Right cardiac atrium (tissue), 5 donors: ENCODE measurements around the gene GAL3ST3. TPM values are rescaled to one million over a fixed set of nuclear protein-coding genes. Genes with fewer than 3 reads are reported as not detected.
A peak's percentile ranks its signal among the peaks of the same experiment; 100 is the strongest.
"Not testable (repeated sequence)": the region's sequence is repeated elsewhere in the genome, so short reads cannot be mapped to it uniquely, and the experiment has no call there.

ENCODE experiments used
- ATAC-seq, 2 donors: fragments of 200-7000 bp; cut with Tn5 transposase; one replicate each; pipeline versions ENCODE4 v1.8.0 to v1.9.1; 2020; ENCODE audit warnings: moderate library complexity in 2 of 2, mild to moderate bottlenecking in 1 of 2
- DNase-seq, 3 donors: peaks; one replicate each; pipeline ENCODE4 v3.0.0-alpha.2; 2020
- H3K27ac ChIP-seq: one replicate; pipeline ENCODE4 v1.5.1; 2013; ENCODE audit warnings: mild to moderate bottlenecking, low read length, control low read depth, moderate library complexity
- H3K27me3 ChIP-seq: one replicate; pipeline ENCODE4 v1.6.1; 2013; ENCODE audit not compliant: control insufficient read depth, insufficient read depth
- H3K4me1 ChIP-seq: one replicate; pipeline ENCODE4 v1.6.1; 2013; ENCODE audit warnings: low read length; ENCODE audit not compliant: control insufficient read depth, insufficient read depth
- H3K4me3 ChIP-seq: one replicate; pipeline ENCODE4 v1.5.1; 2013; ENCODE audit warnings: low read length, control low read depth
- H3K9me3 ChIP-seq: one replicate; pipeline ENCODE4 v1.6.1; 2013; ENCODE audit warnings: low read length; ENCODE audit not compliant: control insufficient read depth
- WGBS: extraction: QIAGEN DNeasy Blood & Tissue Kit; methylation state at CpG from one replicate; pipeline ENCODE4 v1.1.7; 2013; 5-methylcytosine and 5-hydroxymethylcytosine counted together
- intact Hi-C, 4 donors: fragments of 100-400 bp; cut with DNase I; formaldehyde crosslinking; loops; one replicate each; pipeline versions ENCODE4 v1.11.0 to v1.14.0; 2022 to 2023
- polyA plus RNA-seq: library from polyadenylated mRNA; stranded (reverse); fragments of 200-250 nt; gene quantifications from one replicate; pipeline ENCODE4 v1.2.3, GENCODE V29; 2013
- total RNA-seq, 4 donors: library from RNA; stranded (reverse); fragmentation: NEBNext Ultra II Directional; extraction: Animal tissue kit (Norgen Biotek cat#: 25700); gene quantifications; one replicate each; pipeline ENCODE4 v1.2.1, GENCODE V29; 2021
- donor health status: healthy with polysubstance abuse.
- donor health status: DM: no; HTN: yes; CAD: no.
- donor health status: DM: no; HTN: no; CAD: no.
- donor health status: DM: no; HTN: yes; CAD: no; lungs with severe emphysema.
- donor health status: DM: yes; HTN: yes; CAD: no.

Gene GAL3ST3
- total and polyA plus RNA-seq, 5 donors: 8.9 to 13.6 (median 11.3) TPM

- 74% methylated on average over 9 of the region's 9 CpGs for WGBS
- H3K27me3 ChIP-seq: no peaks in the 10 kb centered on the region
- intact Hi-C loops: no loop called here
- H3K27ac ChIP-seq: peak overlapping the region; percentile 23
- H3K4me3 ChIP-seq: no peak overlapping the region
- ATAC-seq: peak; percentile 12 to 71
- no peaks in the 10 kb centered on the region for H3K9me3 ChIP-seq
- peaks cover 15% of the 10 kb centered on the region for H3K4me1 ChIP-seq
- peak in 1 of 3 donors; percentile 56 for DNase-seq
Observed at GRCh38 chr11:66080055-66080817, 31.3 kb upstream of the GAL3ST3 start.

- intact Hi-C loops: loop anchor here in 1 of 4 donors (10.0 kb wide), 1 partner anchor 46 kb away; no protein-coding TSS in a partner anchor
- H3K27ac ChIP-seq, H3K27me3 ChIP-seq, DNase-seq, ATAC-seq, H3K4me3 ChIP-seq, H3K4me1 ChIP-seq, H3K9me3 ChIP-seq: not testable (repeated sequence)
- WGBS: 83% methylated on average over 7 of the region's 7 CpGs
Observed at GRCh38 chr11:66078949-66079348, 30.0 kb upstream of the GAL3ST3 start.

GRCh38 chr11:66077927-66078326 is 29.0 kb upstream of the GAL3ST3 start:
- intact Hi-C loops: loop anchor here in 1 of 4 donors (10.0 kb wide), 1 partner anchor 47 kb away; no protein-coding TSS in a partner anchor
- 93% methylated on average over 3 of the region's 3 CpGs for WGBS
- Histone ChIP-seq H3K4me1 (peaks cover 5% of the 10 kb centered on the region), H3K27ac (no peak overlapping the region), H3K4me3 (no peak overlapping the region), H3K27me3 (no peaks in the 10 kb centered on the region), H3K9me3 (no peaks in the 10 kb centered on the region)
- ATAC-seq (no peak), DNase-seq (no peak)

- no peak overlapping the region for H3K4me3 ChIP-seq
- H3K27ac ChIP-seq: peak overlapping the region; percentile 49
- no peaks in the 10 kb centered on the region for H3K9me3 ChIP-seq
- intact Hi-C loops: loop anchor here in 1 of 4 donors (10.0 kb wide), 1 partner anchor 48 kb away; no protein-coding TSS in a partner anchor
- DNase-seq: no peak
- H3K4me1 ChIP-seq: peaks cover 4% of the 10 kb centered on the region
- no peak for ATAC-seq
- WGBS: 67% methylated on average over 9 of the region's 9 CpGs
- no peaks in the 10 kb centered on the region for H3K27me3 ChIP-seq
Observed at GRCh38 chr11:66076561-66076960, 27.6 kb upstream of the GAL3ST3 start.

- Histone ChIP-seq H3K27me3 (no peaks in the 10 kb centered on the region), H3K27ac (no peak overlapping the region), H3K4me1 (peaks cover 4% of the 10 kb centered on the region), H3K9me3 (no peaks in the 10 kb centered on the region), H3K4me3 (no peak overlapping the region)
- DNase-seq: no peak
- intact Hi-C loops: loop anchor here in 1 of 4 donors (10.0 kb wide), 1 partner anchor 50 kb away; no protein-coding TSS in a partner anchor
- 97% methylated on average over 4 of the region's 4 CpGs for WGBS
- no peak for ATAC-seq
Observed at GRCh38 chr11:66075273-66075672, 26.3 kb upstream of the GAL3ST3 start.

- intact Hi-C loops: loop anchor here in 1 of 4 donors (10.0 kb wide), 1 partner anchor 51 kb away; no protein-coding TSS in a partner anchor
- no peaks in the 10 kb centered on the region for H3K9me3 ChIP-seq
- no peak for ATAC-seq
- no peak overlapping the region for H3K27ac ChIP-seq
- no peak overlapping the region for H3K4me3 ChIP-seq
- WGBS: 100% methylated on average over 1 of the region's 1 CpG
- DNase-seq: no peak
- no peaks in the 10 kb centered on the region for H3K27me3 ChIP-seq
- peaks cover 6% of the 10 kb centered on the region for H3K4me1 ChIP-seq
Observed at GRCh38 chr11:66073669-66074068, 24.7 kb upstream of the GAL3ST3 start.

- intact Hi-C loops: loop anchor here in 1 of 4 donors (10.0 kb wide), 1 partner anchor 52 kb away; no protein-coding TSS in a partner anchor
- Histone ChIP-seq H3K4me3 (no peak overlapping the region), H3K9me3 (no peaks in the 10 kb centered on the region), H3K27ac (no peak overlapping the region), H3K27me3 (no peaks in the 10 kb centered on the region), H3K4me1 (peaks cover 6% of the 10 kb centered on the region)
- 70% methylated on average over 8 of the region's 8 CpGs for WGBS
- no peak for ATAC-seq
- DNase-seq: no peak
Observed at GRCh38 chr11:66072518-66072917, 23.6 kb upstream of the GAL3ST3 start.

- intact Hi-C loops: loop anchor here in 1 of 4 donors (10.0 kb wide), 1 partner anchor 53 kb away; no protein-coding TSS in a partner anchor
Observed at GRCh38 chr11:66072081-66072480, 23.1 kb upstream of the GAL3ST3 start.

GRCh38 chr11:66071381-66071801 is 22.4 kb upstream of the GAL3ST3 start:
- Histone ChIP-seq H3K9me3 (no peaks in the 10 kb centered on the region), H3K27ac (peak overlapping the region; percentile 92), H3K27me3 (no peaks in the 10 kb centered on the region), H3K4me3 (peak overlapping the region; percentile 98), H3K4me1 (peaks cover 6% of the 10 kb centered on the region)
- intact Hi-C loops: loop anchor here in 1 of 4 donors (10.0 kb wide), 1 partner anchor 53 kb away; no protein-coding TSS in a partner anchor
- ATAC-seq: no peak
- no peak for DNase-seq
- WGBS: 14% methylated on average over 2 of the region's 2 CpGs

More at GRCh38 chr11:66072081-66072480, 23.1 kb upstream of the GAL3ST3 start:
- H3K4me3 ChIP-seq: no peak overlapping the region
- H3K27ac ChIP-seq: no peak overlapping the region
- no peaks in the 10 kb centered on the region for H3K27me3 ChIP-seq
- no peak for ATAC-seq
- DNase-seq: no peak
- H3K4me1 ChIP-seq: peaks cover 6% of the 10 kb centered on the region
- WGBS: 87% methylated on average over 3 of the region's 3 CpGs
- no peaks in the 10 kb centered on the region for H3K9me3 ChIP-seq

GRCh38 chr11:66070604-66071380 is 21.8 kb upstream of the GAL3ST3 start:
- intact Hi-C loops: loop anchor here in 1 of 4 donors (10.0 kb wide), 1 partner anchor 54 kb away; no protein-coding TSS in a partner anchor
- peaks cover 6% of the 10 kb centered on the region for H3K4me1 ChIP-seq

More at GRCh38 chr11:66070604-66071380, 21.8 kb upstream of the GAL3ST3 start:
- peak; percentile 33 to 47 for ATAC-seq
- Histone ChIP-seq H3K27ac (peak overlapping the region; percentile 92), H3K4me3 (peak overlapping the region; percentile 98), H3K27me3 (no peaks in the 10 kb centered on the region), H3K9me3 (no peaks in the 10 kb centered on the region)
- under 1% methylated on average over 60 of the region's 60 CpGs for WGBS
- DNase-seq: peak; percentile 81 to 91 (median 90)
